Cardiac muscle cell (in vitro differentiated cells and primary cell): ENCODE results near the gene WDFY2. TPM values are rescaled to one million over a fixed set of nuclear protein-coding genes. Genes with fewer than 3 reads are reported as not detected.

Source experiments
- DNase-seq, 2 donors: peaks; one replicate each; pipeline versions ENCODE4 v3.0.0 to v3.0.0-alpha.2; 2010 to 2017; ENCODE audit warnings: low read depth in 1 of 2, low spot score in 1 of 2
- H3K27ac ChIP-seq: fragments of 200-600 bp; sonication (generic); 2 replicates; pipeline ENCODE4 v1.5.1; 2016
- H3K27me3 ChIP-seq: fragments of 200-600 bp; sonication (generic); 2 replicates; pipeline ENCODE4 v1.6.0; 2016; ENCODE audit warnings: control low read depth
- H3K36me3 ChIP-seq: fragments of 200-600 bp; sonication (generic); 2 replicates; pipeline ENCODE4 v1.5.1; 2016; ENCODE audit warnings: control low read depth
- H3K4me1 ChIP-seq: fragments of 200-600 bp; sonication (generic); 2 replicates; pipeline ENCODE4 v1.8.1; 2017; ENCODE audit warnings: low read depth, mild to moderate bottlenecking, mixed run types
- H3K4me3 ChIP-seq: fragments of 200-600 bp; sonication (generic); 2 replicates; pipeline ENCODE4 v1.5.1; 2016; ENCODE audit warnings: mild to moderate bottlenecking
- H3K9me3 ChIP-seq: fragments of 200-600 bp; sonication (generic); 2 replicates; pipeline ENCODE4 v1.5.1; 2017; ENCODE audit warnings: low read depth, mild to moderate bottlenecking, control low read depth
- CTCF ChIP-seq: IDR thresholded peaks from 2 replicates; pipeline ENCODE4 v1.5.1; 2012; ENCODE audit warnings: low read depth, mild to moderate bottlenecking, low read length
- polyA plus RNA-seq: library from polyadenylated mRNA; unstranded; fragments of >200 nt; fragmentation: Nextera tagmentation; extraction: Ambion mirVana; gene quantifications from 2 replicates; pipeline ENCODE4 v1.2.1, GENCODE V29; 2016
- total RNA-seq: library from RNA; depleted of rRNA; stranded (reverse); fragments of >200 nt; gene quantifications from 2 replicates; pipeline ENCODE4 v1.2.3, GENCODE V29; 2016

WDFY2 gene
- total and polyA plus RNA-seq, 2 experiments from 2014 or later: 9.1 to 20.4 TPM

- DNase-seq: peak; percentile 58 to 66
These were observed 740 bp downstream of the WDFY2 start for GRCh38 chr13:51584731-51585672.

GRCh38 chr13:51585696-51586095 is 1.4 kb downstream of the WDFY2 start:
- Histone ChIP-seq H3K27me3 (no peaks in the 10 kb centered on the region), H3K27ac (no peak overlapping the region), H3K36me3 (no peaks in the 10 kb centered on the region), H3K4me3 (peak overlapping the region; percentile 79), H3K9me3 (no peaks in the 10 kb centered on the region), H3K4me1 (peaks cover 40% of the 10 kb centered on the region)
- TF ChIP-seq CTCF: no peak
- DNase-seq: peak in 1 of 2 donors; percentile 25

More at GRCh38 chr13:51584731-51585672, 740 bp downstream of the WDFY2 start:
- H3K9me3 ChIP-seq: no peaks in the 10 kb centered on the region
- TF ChIP-seq CTCF: peak; percentile 13
- no peaks in the 10 kb centered on the region for H3K36me3 ChIP-seq
- no peaks in the 10 kb centered on the region for H3K27me3 ChIP-seq
- H3K4me1 ChIP-seq: peaks cover 33% of the 10 kb centered on the region
- peak overlapping the region; percentile 78 for H3K27ac ChIP-seq
- peak overlapping the region; percentile 79 for H3K4me3 ChIP-seq

- H3K4me1 ChIP-seq: peaks cover 51% of the 10 kb centered on the region
These were observed 3.1 kb downstream of the WDFY2 start for GRCh38 chr13:51587372-51587771.

GRCh38 chr13:51588406-51588949 is 4.2 kb downstream of the WDFY2 start:
- Histone ChIP-seq H3K9me3 (no peaks in the 10 kb centered on the region), H3K27me3 (no peaks in the 10 kb centered on the region), H3K4me3 (no peak overlapping the region), H3K36me3 (no peaks in the 10 kb centered on the region), H3K4me1 (peaks cover 51% of the 10 kb centered on the region), H3K27ac (peak overlapping the region; percentile 2)
- no peak for TF ChIP-seq CTCF
- DNase-seq: peak in 1 of 2 donors; percentile 19

More at GRCh38 chr13:51587372-51587771, 3.1 kb downstream of the WDFY2 start:
- Histone ChIP-seq H3K4me3 (no peak overlapping the region), H3K27me3 (no peaks in the 10 kb centered on the region), H3K9me3 (no peaks in the 10 kb centered on the region), H3K27ac (no peak overlapping the region), H3K36me3 (no peaks in the 10 kb centered on the region)
- DNase-seq: no peak
- TF ChIP-seq CTCF: no peak

GRCh38 chr13:51589793-51590192 is 5.5 kb downstream of the WDFY2 start:
- DNase-seq: no peak
- no peaks in the 10 kb centered on the region for H3K9me3 ChIP-seq
- peak overlapping the region; percentile 63 for H3K27ac ChIP-seq
- no peaks in the 10 kb centered on the region for H3K36me3 ChIP-seq
- no peak overlapping the region for H3K4me3 ChIP-seq
- no peak for TF ChIP-seq CTCF
- peaks cover 55% of the 10 kb centered on the region for H3K4me1 ChIP-seq
- H3K27me3 ChIP-seq: no peaks in the 10 kb centered on the region
